Upper lobe of left lung (tissue), 4 donors: ENCODE data around the gene KCNMA1.

ENCODE experiments used
- CTCF ChIP-seq, 6 experiments: fragments of 450-650 bp in 4 of 6; fragments of 200-600 bp in 2 of 6; sonication (generic) in 2 of 6; IDR thresholded peaks; one replicate each; pipeline ENCODE4 v1.5.1; 2016 to 2019; ENCODE audit warnings: antibody characterized with exemption in 6 of 6
- EP300 ChIP-seq, 4 donors: sonication (generic); formaldehyde crosslinking; IDR thresholded peaks; one replicate each; pipeline ENCODE4 v1.5.1; 2017; ENCODE audit warnings: antibody characterized with exemption in 4 of 4, control low read depth in 2 of 4
- POLR2A ChIP-seq, 4 donors: fragments of 450-650 bp; IDR thresholded peaks; one replicate each; pipeline ENCODE4 v1.5.1; 2016 to 2017; ENCODE audit warnings: antibody characterized with exemption in 4 of 4, mild to moderate bottlenecking in 2 of 4
- POLR2AphosphoS5 ChIP-seq, 2 donors: sonication (generic); formaldehyde crosslinking; IDR thresholded peaks; one replicate each; pipeline ENCODE4 v1.5.1; 2017; ENCODE audit warnings: antibody characterized with exemption in 2 of 2

GRCh38 chr10:77562742-77563141 is 74.9 kb downstream of the KCNMA1 start:
- TF ChIP-seq CTCF (IDR thresholded peaks at IDR 0.05) (no peak), POLR2A (IDR thresholded peaks at IDR 0.05) (no peak), POLR2AphosphoS5 (IDR thresholded peaks at IDR 0.05) (no peak), EP300 (IDR thresholded peaks at IDR 0.05) (no peak)
